ENCODE measurements around the gene FGD6. TPM values are rescaled to one million over a fixed set of nuclear protein-coding genes. Genes with fewer than 3 reads are reported as not detected.
A peak's percentile ranks its signal among the peaks of the same experiment; 100 is the strongest.

FGD6 gene
- total and polyA plus RNA-seq, 7 experiments from 2014 or later = 0.35 to 8.6 (median 1.1) TPM

GRCh38 chr12:95083471-95083870, 133.8 kb downstream of the FGD6 start:
- Mint-ChIP-seq H3K9me3 (no peaks in the 10 kb centered on the region), H3K27me3 (peaks cover 0 to 10% (median 0%) of the 10 kb centered on the region in 5 donors), H3K4me3 (no peak overlapping the region), H3K36me3 (no peaks in the 10 kb centered on the region), H3K27ac (no peak overlapping the region), H3K4me1 (no peaks in the 10 kb centered on the region)
- Histone ChIP-seq H3K27me3 (ENCODE audit: control insufficient read depth in 2 of 2, insufficient read depth in 2 of 2, low read length in 2 of 2) (no peaks in the 10 kb centered on the region), H3K4me1 (ENCODE audit: control insufficient read depth in 2 of 2, insufficient read depth in 2 of 2, low read length in 2 of 2) (no peaks in the 10 kb centered on the region), H3K36me3 (ENCODE audit: control insufficient read depth in 2 of 3, insufficient read depth in 3 of 3, low read length in 3 of 3) (no peaks in the 10 kb centered on the region), H3K9me3 (ENCODE audit: control insufficient read depth in 2 of 3, low read length in 3 of 3) (no peaks in the 10 kb centered on the region), H3K27ac (ENCODE audit: low read depth, low read length) (no peak overlapping the region), H3K4me3 (ENCODE audit: low read length) (no peak overlapping the region)
- ChIA-PET POLR2A (interaction anchor here (0.5 to 1.3 kb wide), 2 partner anchors 10 to 1673 kb away, joined by 3 to 4 read pairs; partner anchors contain the start of gene NR2C1), CTCF (interaction anchor here (1.0 kb wide), 1 partner anchor 10 kb away, joined by 4 read pairs; the partner anchor contains the start of gene NR2C1)
- DNase-seq = no peak
- intact Hi-C loops (cut with micrococcal nuclease) = no loop called here
- no peak for ATAC-seq

GRCh38 chr12:95077341-95077740, 139.9 kb downstream of the FGD6 start:
- CTCF ChIA-PET = interaction anchor here (0.6 to 1.4 kb wide), 2 partner anchors 11 to 95 kb away, joined by 3 read pairs; no protein-coding TSS in a partner anchor
- intact Hi-C loops (cut with micrococcal nuclease) = no loop called here
- H3K36me3 Mint-ChIP-seq = no peaks in the 10 kb centered on the region

GRCh38 chr12:95074766-95075165, 142.5 kb downstream of the FGD6 start:
- H3K4me3 Mint-ChIP-seq = peak overlapping the region in 2 of 10 donors; percentile 17 to 34

More at GRCh38 chr12:95077341-95077740, 139.9 kb downstream of the FGD6 start:
- Mint-ChIP-seq H3K4me1 (peaks cover 0 to 13% (median 10%) of the 10 kb centered on the region in 7 donors), H3K27ac (peak overlapping the region in 1 of 9 donors; percentile 76), H3K9me3 (no peaks in the 10 kb centered on the region), H3K27me3 (peaks cover 0 to 8% (median 0%) of the 10 kb centered on the region in 5 donors), H3K4me3 (no peak overlapping the region)
- H3K4me3 ChIP-seq (ENCODE audit: low read length) = no peak overlapping the region
- H3K4me1 ChIP-seq (ENCODE audit: control insufficient read depth in 2 of 2, insufficient read depth in 2 of 2, low read length in 2 of 2) = peaks cover 0 to 5% of the 10 kb centered on the region in 2 donors
- POLR2A ChIA-PET = no interaction called here
- H3K27me3 ChIP-seq (ENCODE audit: control insufficient read depth in 2 of 2, insufficient read depth in 2 of 2, low read length in 2 of 2) = no peaks in the 10 kb centered on the region
- DNase-seq = no peak
- peaks cover 0 to 6% (median 0%) of the 10 kb centered on the region in 3 experiments for H3K36me3 ChIP-seq (ENCODE audit: control insufficient read depth in 2 of 3, insufficient read depth in 3 of 3, low read length in 3 of 3)
- no peaks in the 10 kb centered on the region for H3K9me3 ChIP-seq (ENCODE audit: control insufficient read depth in 2 of 3, low read length in 3 of 3)
- ATAC-seq = no peak
- H3K27ac ChIP-seq (ENCODE audit: low read depth, low read length) = no peak overlapping the region

GRCh38 chr12:95073698-95074520, 143.4 kb downstream of the FGD6 start:
- Mint-ChIP-seq H3K27me3 (peaks cover 0 to 8% (median 0%) of the 10 kb centered on the region in 5 donors), H3K9me3 (no peaks in the 10 kb centered on the region), H3K36me3 (peaks cover 0 to 6% (median 0%) of the 10 kb centered on the region in 5 donors), H3K27ac (peak overlapping the region; percentile 84 to 96 (median 93)), H3K4me1 (peaks cover 8 to 38% (median 27%) of the 10 kb centered on the region in 7 donors), H3K4me3 (peak overlapping the region; percentile 92 to 98 (median 94))
- ATAC-seq (no peak), DNase-seq (no peak)
- intact Hi-C loops (cut with micrococcal nuclease) = loop anchor here (1.0 to 5.0 kb wide), 20 partner anchors 29 to 1632 kb away; partner anchors contain the start of genes FGD6 (in 2 of the 2), METAP2 (in 2 of the 2), NDUFA12 (in 2 of the 2) and SNRPF (in 2 of the 2)
- no peaks in the 10 kb centered on the region for H3K9me3 ChIP-seq (ENCODE audit: control insufficient read depth in 2 of 3, low read length in 3 of 3)
- no peaks in the 10 kb centered on the region for H3K27me3 ChIP-seq (ENCODE audit: control insufficient read depth in 2 of 2, insufficient read depth in 2 of 2, low read length in 2 of 2)
- CTCF ChIA-PET = interaction anchor here (0.6 to 1.3 kb wide), 8 partner anchors 10 to 785 kb away, joined by 3 to 6 read pairs (median 4); partner anchors contain the start of gene METAP2
- H3K27ac ChIP-seq (ENCODE audit: low read depth, low read length) = no peak overlapping the region
- peaks cover 0 to 9% of the 10 kb centered on the region in 2 donors for H3K4me1 ChIP-seq (ENCODE audit: control insufficient read depth in 2 of 2, insufficient read depth in 2 of 2, low read length in 2 of 2)
- H3K36me3 ChIP-seq (ENCODE audit: control insufficient read depth in 2 of 3, insufficient read depth in 3 of 3, low read length in 3 of 3) = peaks cover 0 to 6% (median 0%) of the 10 kb centered on the region in 3 experiments
- POLR2A ChIA-PET = interaction anchor here (0.7 to 4.1 kb wide), 5 partner anchors 9 to 412 kb away, joined by 4 to 23 read pairs (median 4); partner anchors contain the start of genes FGD6, METAP2, NDUFA12 and VEZT
- peak overlapping the region; percentile 81 for H3K4me3 ChIP-seq (ENCODE audit: low read length)

More at GRCh38 chr12:95074766-95075165, 142.5 kb downstream of the FGD6 start:
- Histone ChIP-seq H3K27ac (ENCODE audit: low read depth, low read length) (no peak overlapping the region), H3K36me3 (ENCODE audit: control insufficient read depth in 2 of 3, insufficient read depth in 3 of 3, low read length in 3 of 3) (peaks cover 0 to 6% (median 0%) of the 10 kb centered on the region in 3 experiments), H3K27me3 (ENCODE audit: control insufficient read depth in 2 of 2, insufficient read depth in 2 of 2, low read length in 2 of 2) (no peaks in the 10 kb centered on the region), H3K4me1 (ENCODE audit: control insufficient read depth in 2 of 2, insufficient read depth in 2 of 2, low read length in 2 of 2) (peaks cover 0 to 9% of the 10 kb centered on the region in 2 donors), H3K9me3 (ENCODE audit: control insufficient read depth in 2 of 3, low read length in 3 of 3) (no peaks in the 10 kb centered on the region), H3K4me3 (ENCODE audit: low read length) (no peak overlapping the region)
- intact Hi-C loops (cut with micrococcal nuclease) = loop anchor here (5.0 kb wide), 3 partner anchors 147 to 1502 kb away; partner anchors contain the start of genes PLXNC1 (in 1 of the 2) and SOCS2 (in 1 of the 2)
- POLR2A ChIA-PET = no interaction called here
- CTCF ChIA-PET = no interaction called here
- no peaks in the 10 kb centered on the region for H3K9me3 Mint-ChIP-seq
- H3K36me3 Mint-ChIP-seq = peaks cover 0 to 2% (median 0%) of the 10 kb centered on the region in 5 donors
- peak overlapping the region in 1 of 9 donors; percentile 69 for H3K27ac Mint-ChIP-seq
- no peak for DNase-seq
- no peak for ATAC-seq
- H3K27me3 Mint-ChIP-seq = peaks cover 0 to 8% (median 0%) of the 10 kb centered on the region in 5 donors
- peaks cover 2 to 30% (median 21%) of the 10 kb centered on the region in 7 donors for H3K4me1 Mint-ChIP-seq

- Histone ChIP-seq H3K27ac (ENCODE audit: low read depth, low read length) (peak within 1 kb of the TSS; percentile 81), H3K36me3 (ENCODE audit: control insufficient read depth in 2 of 3, insufficient read depth in 3 of 3, low read length in 3 of 3) (peaks cover 0 to 6% (median 0%) of the 10 kb centered on the region in 3 experiments), H3K4me1 (ENCODE audit: control insufficient read depth in 2 of 2, insufficient read depth in 2 of 2, low read length in 2 of 2) (peaks cover 0 to 9% of the 10 kb centered on the region in 2 donors), H3K9me3 (ENCODE audit: control insufficient read depth in 2 of 3, low read length in 3 of 3) (no peaks in the 10 kb centered on the region), H3K4me3 (ENCODE audit: low read length) (peak within 1 kb of the TSS; percentile 81), H3K27me3 (ENCODE audit: control insufficient read depth in 2 of 2, insufficient read depth in 2 of 2, low read length in 2 of 2) (no peaks in the 10 kb centered on the region)
- CTCF ChIA-PET = interaction anchor here (0.6 to 1.3 kb wide), 10 partner anchors 11 to 786 kb away, joined by 3 to 6 read pairs (median 4); partner anchors contain the start of gene METAP2
- DNase-seq = peak; percentile 76 to 95 (median 92)
- H3K27ac Mint-ChIP-seq = peak within 1 kb of the TSS; percentile 84 to 96 (median 93)
- H3K9me3 Mint-ChIP-seq = no peaks in the 10 kb centered on the region
- peaks cover 0 to 6% (median 2%) of the 10 kb centered on the region in 5 donors for H3K36me3 Mint-ChIP-seq
- ATAC-seq = peak; percentile 98
- H3K4me3 Mint-ChIP-seq = peak within 1 kb of the TSS; percentile 92 to 98 (median 94)
- POLR2A ChIA-PET = interaction anchor here (0.7 to 4.1 kb wide), 7 partner anchors 10 to 413 kb away, joined by 3 to 23 read pairs (median 4); partner anchors contain the start of genes FGD6, METAP2, NDUFA12 and VEZT
- intact Hi-C loops (cut with micrococcal nuclease) = loop anchor here (1.0 to 5.0 kb wide), 20 partner anchors 30 to 1631 kb away; partner anchors contain the start of genes FGD6 (in 2 of the 2), METAP2 (in 2 of the 2), NDUFA12 (in 2 of the 2) and SNRPF (in 2 of the 2)
- peaks cover 0 to 5% (median 0%) of the 10 kb centered on the region in 5 donors for H3K27me3 Mint-ChIP-seq
- H3K4me1 Mint-ChIP-seq = peaks cover 8 to 40% (median 30%) of the 10 kb centered on the region in 7 donors
Measured at GRCh38 chr12:95072900-95073697, 144.2 kb downstream of the FGD6 start, which contains the start of gene NR2C1. NR2C1 (minus strand) TSS chr12:95073618; CDS start chr12:95067384, 6,234 bp downstream.

All from naive thymus-derived CD4-positive, alpha-beta T cell (primary cell).